SK-N-SH (cell line): ENCODE measurements around the gene ZFHX3. TPM values are rescaled to one million over a fixed set of nuclear protein-coding genes. Genes with fewer than 3 reads are reported as not detected.

Source experiments
- CTCF ChIA-PET: fragments of 300-600, 350-600 bp; formaldehyde crosslinking; extraction: SDS; loops from one replicate; lab custom pipeline; 2021; lab: Yijun Ruan, JAX
- POLR2A ChIA-PET: fragments of 350-600 bp; sonication (Branson Sonifier 250); formaldehyde crosslinking; extraction: SDS; loops from one replicate; lab custom pipeline; 2020; ENCODE audit warnings: antibody characterized with exemption, inconsistent platforms; lab: Yijun Ruan, JAX
- DNase-seq: peaks from one replicate; pipeline ENCODE4 v3.0.0; 2012
- H2AFZ ChIP-seq: fragments of 200-600 bp; sonication (generic); 2 replicates; pipeline ENCODE4 v1.8.1; 2016; ENCODE audit warnings: antibody characterized with exemption, mild to moderate bottlenecking, low read depth
- H3F3A ChIP-seq: fragments of 200-600 bp; sonication (generic); replicated peaks from 2 replicates; pipeline ENCODE3; 2016; ENCODE audit warnings: antibody characterized with exemption, mild to moderate bottlenecking; ENCODE audit not compliant: insufficient read depth
- H3K27ac ChIP-seq, 2 experiments: fragments of 200-500 bp in 1 of 2; fragments of 200-600 bp in 1 of 2; sonication (Bioruptor generic) in 1 of 2; sonication (generic), shearing (Covaris generic) in 1 of 2; 2 replicates each; pipeline versions ENCODE4 v1.5.1 to v1.6.1; 2014 to 2016; ENCODE audit warnings: low read depth in 2 of 2, inconsistent platforms in 1 of 2, low read length in 1 of 2, mild to moderate bottlenecking in 1 of 2, mixed read lengths in 1 of 2
- H3K27me3 ChIP-seq: fragments of 200-600 bp; sonication (generic), shearing (Covaris generic); 2 replicates; pipeline ENCODE4 v1.6.1; 2016; ENCODE audit warnings: mixed run types; ENCODE audit not compliant: insufficient read depth
- H3K36me3 ChIP-seq, 2 experiments: fragments of 200-500 bp in 1 of 2; fragments of 200-600 bp in 1 of 2; sonication (Bioruptor generic) in 1 of 2; sonication (generic) in 1 of 2; replicated peaks in 1 of 2; 2 replicates each; pipeline versions ENCODE3 to v1.5.1; 2014 to 2016; ENCODE audit warnings: low read length in 1 of 2, mild to moderate bottlenecking in 1 of 2; ENCODE audit not compliant: insufficient read depth in 2 of 2, control insufficient read depth in 1 of 2
- H3K4me1 ChIP-seq, 2 experiments: fragments of 200-500 bp in 1 of 2; fragments of 200-600 bp in 1 of 2; sonication (Bioruptor generic) in 1 of 2; sonication (generic), shearing (Covaris generic) in 1 of 2; 2 replicates each; pipeline versions ENCODE4 v1.5.1 to v1.6.1; 2014 to 2016; ENCODE audit warnings: low read depth in 1 of 2, low read length in 1 of 2, mixed run types in 1 of 2; ENCODE audit not compliant: insufficient read depth in 2 of 2, control insufficient read depth in 1 of 2
- H3K4me2 ChIP-seq: fragments of 200-600 bp; sonication (generic), shearing (Covaris generic); 2 replicates; pipeline ENCODE4 v1.6.1; 2017; ENCODE audit warnings: mixed run types
- H3K4me3 ChIP-seq, 2 experiments: fragments of 200-500 bp in 1 of 2; fragments of 200-600 bp in 1 of 2; sonication (Bioruptor generic) in 1 of 2; sonication (generic), shearing (Covaris generic) in 1 of 2; 2 replicates each; pipeline versions ENCODE4 v1.5.1 to v1.8.1; 2014 to 2016; ENCODE audit warnings: low read depth in 2 of 2, inconsistent platforms in 1 of 2, low read length in 1 of 2, mild to moderate bottlenecking in 1 of 2, mixed read lengths in 1 of 2, moderate library complexity in 1 of 2
- H3K79me2 ChIP-seq: fragments of 200-600 bp; sonication (generic); 2 replicates; pipeline ENCODE4 v1.8.1; 2017; ENCODE audit warnings: mild to moderate bottlenecking; ENCODE audit not compliant: insufficient read depth
- H3K9ac ChIP-seq: fragments of 200-600 bp; sonication (generic); 2 replicates; pipeline ENCODE4 v1.6.1; 2017; ENCODE audit warnings: mixed run types
- H3K9me2 ChIP-seq: fragments of 200-600 bp; sonication (generic); 2 replicates; pipeline ENCODE4 v1.6.1; 2017; ENCODE audit warnings: mixed run types
- H3K9me3 ChIP-seq: fragments of 200-600 bp; sonication (generic); 2 replicates; pipeline ENCODE4 v1.6.1; 2017; ENCODE audit warnings: mixed run types, mild to moderate bottlenecking, moderate library complexity
- H4K20me1 ChIP-seq: fragments of 200-600 bp; sonication (generic); 2 replicates; pipeline ENCODE4 v1.6.1; 2017; ENCODE audit warnings: mild to moderate bottlenecking, mixed run types; ENCODE audit not compliant: insufficient read depth
- ELF1 ChIP-seq: IDR thresholded peaks from 2 replicates; pipeline ENCODE4 v1.4.0; 2012
- EZH2phosphoT487 ChIP-seq: fragments of 200-600 bp; sonication (generic); IDR thresholded peaks from 2 replicates; pipeline ENCODE4 v1.6.1; 2017; ENCODE audit warnings: low read depth, mixed run types, mild to moderate bottlenecking, antibody characterized with exemption, moderate library complexity, borderline replicate concordance
- FOSL2 ChIP-seq: IDR thresholded peaks from 2 replicates; pipeline ENCODE4 v1.4.0; 2012; ENCODE audit warnings: low read depth, mild to moderate bottlenecking, moderate library complexity, borderline replicate concordance
- GATA2 ChIP-seq: sonication (generic); formaldehyde crosslinking; IDR thresholded peaks from 2 replicates; pipeline ENCODE4 v1.5.0; 2020; ENCODE audit warnings: mild to moderate bottlenecking, missing genetic modification reagents
- JUND ChIP-seq: IDR thresholded peaks from 2 replicates; pipeline ENCODE4 v1.4.0; 2012
- RAD21 ChIP-seq: IDR thresholded peaks from 2 replicates; pipeline ENCODE4 v1.6.1; 2012; ENCODE audit warnings: mild to moderate bottlenecking, low read length
- RXRA ChIP-seq: IDR thresholded peaks from 2 replicates; pipeline ENCODE4 v1.4.0; 2012; ENCODE audit warnings: low read depth, mild to moderate bottlenecking, borderline replicate concordance
- TAF1 ChIP-seq: IDR thresholded peaks from 2 replicates; pipeline ENCODE4 v1.6.1; 2012; ENCODE audit warnings: low read depth, mild to moderate bottlenecking, low read length, moderate library complexity, borderline replicate concordance
- YY1 ChIP-seq: IDR thresholded peaks from 2 replicates; pipeline ENCODE4 v1.4.0; 2012; ENCODE audit warnings: low read depth, mild to moderate bottlenecking
- ZBTB33 ChIP-seq: IDR thresholded peaks from 2 replicates; pipeline ENCODE4 v1.4.0; 2012; ENCODE audit warnings: low read depth, borderline replicate concordance
- WGBS: methylation state at CpG from one replicate; pipeline ENCODE4 v1.1.6; 2017; ENCODE audit warnings: low lambda C conversion rate; 5-methylcytosine and 5-hydroxymethylcytosine counted together
- polyA plus RNA-seq, 3 experiments: library from polyadenylated mRNA; depleted of rRNA; stranded (reverse); fragments of >200 nt; gene quantifications; 2 replicates each; pipeline ENCODE4 v1.2.3, GENCODE V29; 2012

The ZFHX3 gene
- polyA plus RNA-seq, 1 of the 3 experiments (the other 2 are of a cell fraction): 2.0 TPM

GRCh38 chr16:73037331-73037745 is 10.6 kb downstream of the ZFHX3 start:
- Histone ChIP-seq H4K20me1 (peaks cover 80% of the 10 kb centered on the region), H3K27ac (peak overlapping the region; percentile 24 to 84; a peak in 3 of 4 replicates)
- POLR2A ChIA-PET: no interaction called here

DNA sequence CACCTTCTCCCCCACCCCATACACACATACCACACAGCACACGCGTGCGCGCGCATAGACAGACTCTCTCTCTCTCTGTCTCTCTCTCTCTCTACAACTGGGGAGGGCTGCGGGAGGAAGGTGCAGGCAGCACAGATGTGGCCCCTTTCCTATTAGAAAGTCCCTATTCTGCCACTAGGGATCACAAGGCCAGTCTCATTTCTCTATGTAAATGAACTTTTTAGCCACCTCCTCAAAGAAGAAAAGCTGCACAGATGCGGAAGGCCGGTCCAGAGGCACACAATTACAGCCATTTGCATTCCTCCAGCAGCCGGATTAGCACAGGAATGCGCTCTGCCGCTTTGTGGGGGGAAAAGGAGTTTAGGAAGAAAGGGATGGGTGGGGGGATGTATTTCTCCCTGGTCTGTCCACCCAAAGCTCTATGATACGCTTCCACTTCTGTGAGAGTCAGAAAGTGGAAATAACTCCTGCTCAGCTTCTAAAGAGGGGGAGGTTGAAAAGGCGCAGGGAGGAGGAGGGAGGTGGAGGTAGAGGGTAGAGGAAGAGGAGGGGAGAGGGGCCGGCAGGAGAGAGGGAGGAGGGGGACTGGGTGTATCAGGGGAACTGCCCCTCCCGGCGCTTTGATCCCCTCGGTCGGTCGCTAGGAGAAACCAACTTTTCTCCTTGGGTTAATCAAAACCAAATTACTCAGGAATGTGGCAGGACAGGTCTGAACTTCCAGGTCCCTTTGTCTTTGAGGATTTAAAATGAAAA is 11.7 kb downstream of the ZFHX3 start:
- peaks cover 37 to 49% of the 10 kb centered on the region in 2 experiments; a peak in 3 of 4 replicates for H3K4me1 ChIP-seq
- H3K79me2 ChIP-seq: peaks cover 98% of the 10 kb centered on the region
- no peak overlapping the region for H2AFZ ChIP-seq
- H3K9ac ChIP-seq: no peak overlapping the region
- CTCF ChIA-PET: interaction anchor here (0.7 to 2.7 kb wide), 4 partner anchors 11 to 204 kb away, joined by 3 to 12 read pairs (median 4); partner anchors contain the start of gene ZFHX3
- POLR2A ChIA-PET: no interaction called here
- H3K27me3 ChIP-seq: no peaks in the 10 kb centered on the region
- H3F3A ChIP-seq: no peaks in the 10 kb centered on the region
- H3K9me2 ChIP-seq: no peaks in the 10 kb centered on the region
- H4K20me1 ChIP-seq: peaks cover 86% of the 10 kb centered on the region
- TF ChIP-seq JUND: no peak
- no peak for TF ChIP-seq ZBTB33
- H3K27ac ChIP-seq: no peak overlapping the region
- no peaks in the 10 kb centered on the region for H3K36me3 ChIP-seq
- 93% methylated on average over 19 of the region's 19 CpGs for WGBS
- H3K4me3 ChIP-seq: no peak overlapping the region
- no peak for DNase-seq
- no peaks in the 10 kb centered on the region for H3K9me3 ChIP-seq
- no peak overlapping the region for H3K4me2 ChIP-seq

More at GRCh38 chr16:73037331-73037745, 10.6 kb downstream of the ZFHX3 start:
- H3F3A ChIP-seq: no peaks in the 10 kb centered on the region
- peaks cover 98% of the 10 kb centered on the region for H3K79me2 ChIP-seq
- DNase-seq: peak; percentile 61
- CTCF ChIA-PET: interaction anchor here (0.8 to 2.7 kb wide), 6 partner anchors 10 to 205 kb away, joined by 3 to 12 read pairs (median 4); no protein-coding TSS in a partner anchor
- peaks cover 37 to 49% of the 10 kb centered on the region in 2 experiments; a peak in 3 of 4 replicates for H3K4me1 ChIP-seq
- 0 out of 2 replicates have a peak overlapping the region, but pooled peaks have one; percentile 41 for H3K4me2 ChIP-seq
- H3K9me2 ChIP-seq: no peaks in the 10 kb centered on the region
- no peak overlapping the region for H3K4me3 ChIP-seq
- H3K9ac ChIP-seq: 0 out of 2 replicates have a peak overlapping the region, but pooled peaks have one; percentile 7
- TF ChIP-seq FOSL2: 0 out of 2 replicates have a peak, but pooled peaks have one; percentile 3
- TF ChIP-seq RAD21: peak; percentile 1; the same call in 1 of the 2 replicates
- TF ChIP-seq YY1: no peak
- 55% methylated on average over 4 of the region's 5 CpGs for WGBS
- H3K27me3 ChIP-seq: no peaks in the 10 kb centered on the region
- H3K9me3 ChIP-seq: no peaks in the 10 kb centered on the region
- no peaks in the 10 kb centered on the region for H3K36me3 ChIP-seq
- no peak overlapping the region for H2AFZ ChIP-seq

- Histone ChIP-seq H3F3A (no peaks in the 10 kb centered on the region), H3K9me2 (no peaks in the 10 kb centered on the region), H3K4me2 (no peak overlapping the region), H3K36me3 (no peaks in the 10 kb centered on the region), H3K27me3 (no peaks in the 10 kb centered on the region), H2AFZ (no peak overlapping the region), H3K4me1 (peaks cover 31 to 46% of the 10 kb centered on the region in 2 experiments; a peak in 3 of 4 replicates), H3K4me3 (no peak overlapping the region), H3K79me2 (peaks cover 98% of the 10 kb centered on the region), H3K9ac (no peak overlapping the region), H3K9me3 (no peaks in the 10 kb centered on the region), H3K27ac (no peak overlapping the region), H4K20me1 (peaks cover 92% of the 10 kb centered on the region)
- WGBS: 90% methylated on average over 3 of the region's 4 CpGs
- ChIA-PET CTCF (no interaction called here), POLR2A (no interaction called here)
- no peak for TF ChIP-seq FOSL2
- no peak for TF ChIP-seq TAF1
- no peak for TF ChIP-seq RXRA
- no peak for TF ChIP-seq ELF1
- no peak for TF ChIP-seq GATA2
- TF ChIP-seq EZH2phosphoT487: no peak
- DNase-seq: no peak
These were observed 13.6 kb downstream of the ZFHX3 start for GRCh38 chr16:73034374-73034773.
